Measurements from ENCODE around the gene GPAT3. TPM values are rescaled to one million over a fixed set of nuclear protein-coding genes. Genes with fewer than 3 reads are reported as not detected.

Gene GPAT3
- total and polyA plus RNA-seq, 2 of the 8 experiments (the other 6 are each of a cell fraction or from before 2014, with no cell fraction given), result 0.23 to 2.0 TPM

DNA sequence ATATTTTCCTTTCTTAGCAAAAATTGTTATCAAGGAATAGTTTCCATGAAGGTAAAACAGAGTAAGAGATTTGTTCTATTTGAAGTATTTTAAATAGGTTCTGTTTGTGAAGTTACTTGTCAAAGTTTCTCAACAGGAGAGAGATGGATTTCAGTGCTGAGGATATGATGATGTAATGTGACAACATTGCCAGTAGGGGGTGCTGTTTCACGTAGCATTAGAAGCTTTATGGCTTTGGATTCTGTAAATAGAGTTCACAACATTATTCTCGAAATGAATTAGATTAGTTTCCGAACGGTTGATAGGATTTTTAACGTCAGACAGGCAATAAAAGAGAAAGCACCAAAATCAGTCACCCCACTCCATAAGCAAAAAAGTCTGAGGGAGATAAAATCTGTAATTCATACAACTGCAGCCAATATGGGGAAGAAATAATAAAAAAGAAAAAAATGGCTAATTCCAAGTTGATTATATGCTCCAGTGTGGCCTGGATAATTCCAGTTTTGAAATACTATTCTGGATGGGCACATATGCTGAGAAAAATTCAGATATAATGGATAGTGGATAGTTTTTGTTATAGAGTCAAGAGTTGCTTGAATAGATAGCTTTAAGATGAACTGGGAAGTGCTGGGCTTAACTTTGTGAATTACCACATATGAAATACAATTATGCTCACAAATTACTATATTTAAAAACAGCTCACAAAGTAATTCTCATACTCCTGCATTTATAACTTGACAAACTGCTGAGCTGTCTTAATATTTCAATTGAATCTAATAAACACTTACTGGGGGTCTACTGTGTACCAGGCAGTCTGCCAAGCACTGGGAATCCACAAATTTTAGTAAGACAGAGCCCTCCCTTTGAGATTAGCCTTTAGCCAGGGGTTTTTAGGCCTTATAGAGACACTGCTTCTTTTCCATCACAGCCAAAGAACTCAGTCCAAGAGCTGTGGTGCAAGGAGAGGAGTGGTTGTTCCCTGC, 109.1 kb downstream of the GPAT3 start (continued):
- TF ChIP-seq, protein P1, sequence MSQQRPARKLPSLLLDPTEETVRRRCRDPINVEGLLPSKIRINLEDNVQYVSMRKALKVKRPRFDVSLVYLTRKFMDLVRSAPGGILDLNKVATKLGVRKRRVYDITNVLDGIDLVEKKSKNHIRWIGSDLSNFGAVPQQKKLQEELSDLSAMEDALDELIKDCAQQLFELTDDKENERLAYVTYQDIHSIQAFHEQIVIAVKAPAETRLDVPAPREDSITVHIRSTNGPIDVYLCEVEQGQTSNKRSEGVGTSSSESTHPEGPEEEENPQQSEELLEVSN (IDR thresholded peaks at IDR 0.05), result no peak
- TF ChIP-seq, protein P2, sequence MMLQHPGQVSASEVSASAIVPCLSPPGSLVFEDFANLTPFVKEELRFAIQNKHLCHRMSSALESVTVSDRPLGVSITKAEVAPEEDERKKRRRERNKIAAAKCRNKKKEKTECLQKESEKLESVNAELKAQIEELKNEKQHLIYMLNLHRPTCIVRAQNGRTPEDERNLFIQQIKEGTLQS (IDR thresholded peaks at IDR 0.05; ENCODE audit: insufficient read depth, low read depth, low read length), result no peak
- TF ChIP-seq TEAD4 (IDR thresholded peaks at IDR 0.05; ENCODE audit: low read depth, low read length), result no peak
- peak; percentile 89 to 90 for TF ChIP-seq RAD21 (IDR thresholded peaks at IDR 0.05 in 1 of 2, conservative IDR thresholded peaks at IDR 0.05 in 1 of 2; ENCODE audit: low read depth in 2 of 2, low read length in 2 of 2)
- TF ChIP-seq CEBPB (IDR thresholded peaks at IDR 0.05; ENCODE audit: low read depth, low read length), result peak; percentile 72
- TF ChIP-seq, protein P3, sequence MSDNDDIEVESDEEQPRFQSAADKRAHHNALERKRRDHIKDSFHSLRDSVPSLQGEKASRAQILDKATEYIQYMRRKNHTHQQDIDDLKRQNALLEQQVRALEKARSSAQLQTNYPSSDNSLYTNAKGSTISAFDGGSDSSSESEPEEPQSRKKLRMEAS (IDR thresholded peaks at IDR 0.05), result no peak

Measured in H1 (cell line).